Measurements from ENCODE around the gene LRP11.
"Not testable (repeated sequence)": the region's sequence is repeated elsewhere in the genome, so short reads cannot be mapped to it uniquely, and the experiment has no call there.

LRP11 gene

DNA sequence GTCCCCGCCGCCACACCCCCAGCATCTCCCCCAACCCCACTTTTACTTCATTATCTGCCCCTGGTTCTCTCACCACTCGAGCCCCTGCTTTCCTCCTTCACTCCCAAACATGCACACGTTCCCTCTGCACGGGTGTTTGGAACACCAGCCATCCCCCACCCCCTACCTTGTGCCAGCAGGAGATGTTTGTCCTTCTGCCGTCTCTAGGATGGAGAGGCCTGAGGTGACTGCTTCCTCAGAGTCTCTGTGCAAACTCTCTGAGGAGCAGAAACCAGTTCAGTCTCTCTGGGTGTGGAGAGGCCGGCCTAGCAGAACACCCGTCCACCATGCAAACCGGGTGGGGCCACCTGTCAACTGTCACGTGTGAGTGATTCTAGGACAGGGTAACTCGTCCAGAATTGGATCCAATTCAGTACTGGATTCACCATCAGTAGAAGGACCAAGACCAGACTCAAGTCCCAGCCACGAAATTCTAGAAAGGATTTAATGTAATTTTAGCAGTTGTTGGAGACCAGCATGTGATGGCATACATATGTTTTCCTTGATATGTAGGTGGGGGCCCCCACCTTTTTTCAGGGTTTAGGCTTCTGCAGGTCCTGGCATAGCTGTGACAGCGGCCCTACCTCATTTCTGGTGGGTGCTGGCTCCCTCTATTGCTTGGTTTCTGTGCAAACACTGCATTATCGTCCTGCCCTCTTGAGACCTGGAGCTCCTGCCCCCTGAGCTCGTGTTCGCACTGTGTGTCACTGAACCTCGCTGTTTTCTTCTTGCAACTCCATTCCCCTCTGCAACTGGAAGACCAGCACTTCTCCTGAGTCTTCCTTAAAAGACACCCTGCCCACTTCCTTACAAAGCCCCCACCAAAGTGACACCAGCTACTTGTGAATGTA, 33.9 kb upstream of the LRP11 start, which contains the start of gene RAET1E:
RAET1E (minus strand) TSS at position 259 of the 890 bp plus-strand sequence. CDS start 7,212 bp downstream, outside the sequence.
- no peak for DNase-seq

GRCh38 chr6:149897015-149897697, 33.0 kb upstream of the LRP11 start:
- no peak for DNase-seq

DNA sequence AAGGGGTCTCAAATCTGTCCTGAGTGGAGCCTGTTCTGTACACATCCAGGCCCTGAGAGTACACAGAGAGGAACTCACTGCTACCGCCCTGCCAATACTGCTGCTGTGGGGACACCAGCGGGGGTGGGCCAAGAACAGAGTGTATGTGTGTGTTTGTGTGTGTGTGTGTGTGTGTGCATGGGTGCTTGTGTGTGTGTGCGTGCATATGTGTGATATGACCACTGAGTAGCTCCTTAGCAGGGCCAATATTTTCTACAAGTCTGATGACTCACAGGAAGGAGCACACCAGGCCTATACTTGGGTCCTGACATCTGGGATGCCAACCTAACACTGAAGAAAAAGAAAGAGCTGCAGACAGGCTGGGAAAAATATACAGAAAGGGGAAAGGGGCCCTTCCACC, 32.3 kb upstream of the LRP11 start:
- no peak for DNase-seq

DNA sequence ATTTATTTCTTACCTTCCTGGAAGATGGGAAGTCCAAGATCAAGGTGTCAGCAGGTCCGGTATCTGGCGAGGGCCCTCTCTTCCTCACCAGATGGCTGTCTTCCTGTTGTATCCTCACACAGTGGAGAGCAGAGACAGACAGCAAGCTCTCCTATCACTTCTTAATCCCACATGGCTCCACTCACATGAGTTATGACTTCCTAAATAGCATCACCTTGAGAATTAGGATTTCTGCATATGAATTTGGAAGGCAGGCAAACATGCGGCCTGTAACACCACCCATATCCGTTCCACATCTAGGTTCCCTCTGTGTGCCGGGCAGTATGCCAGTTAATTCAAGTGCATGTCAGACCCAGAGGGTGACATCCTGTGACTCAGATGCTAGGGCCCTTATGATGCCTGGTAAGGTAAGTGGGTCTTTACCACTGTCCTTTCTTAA, 31.7 kb upstream of the LRP11 start:
- DNase-seq: peak; percentile 42

DNA sequence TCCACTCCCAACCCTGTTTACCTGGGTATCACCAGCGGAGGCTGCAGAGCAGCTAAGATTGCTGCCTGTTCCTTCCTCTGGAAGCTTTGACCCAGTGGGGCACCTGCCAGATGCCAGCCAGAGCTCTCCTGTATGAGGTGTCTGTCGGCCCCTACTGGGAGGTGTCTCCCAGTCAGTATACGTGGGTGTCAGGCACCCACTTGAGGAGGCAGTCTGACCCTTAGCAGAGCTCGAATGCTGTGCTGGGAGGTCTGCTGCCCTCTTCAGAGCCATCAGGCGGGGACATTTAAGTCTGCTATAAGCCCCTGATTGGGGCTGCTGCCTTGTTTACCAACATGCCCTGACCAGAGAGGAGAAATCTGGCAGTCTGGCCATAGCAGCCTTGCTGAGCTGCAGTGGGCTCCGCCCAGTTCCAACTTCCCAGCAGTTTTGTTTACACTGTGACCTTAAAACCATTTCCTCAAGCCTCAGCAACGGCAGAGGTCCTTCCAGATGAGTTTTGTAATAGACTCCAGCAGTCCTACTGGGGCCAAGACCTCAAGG, 31.0 kb upstream of the LRP11 start:
- no peak for DNase-seq

GRCh38 chr6:149891864-149892263, 27.7 kb upstream of the LRP11 start:
- DNase-seq: not testable (repeated sequence)

GRCh38 chr6:149891259-149891658, 27.1 kb upstream of the LRP11 start:
- no peak for DNase-seq

- no peak for DNase-seq
Observed at GRCh38 chr6:149890629-149891045, 26.5 kb upstream of the LRP11 start.

GRCh38 chr6:149889326-149889725, 25.2 kb upstream of the LRP11 start:
- no peak for DNase-seq

GRCh38 chr6:149888659-149889058, 24.5 kb upstream of the LRP11 start:
- no peak for DNase-seq

DNA sequence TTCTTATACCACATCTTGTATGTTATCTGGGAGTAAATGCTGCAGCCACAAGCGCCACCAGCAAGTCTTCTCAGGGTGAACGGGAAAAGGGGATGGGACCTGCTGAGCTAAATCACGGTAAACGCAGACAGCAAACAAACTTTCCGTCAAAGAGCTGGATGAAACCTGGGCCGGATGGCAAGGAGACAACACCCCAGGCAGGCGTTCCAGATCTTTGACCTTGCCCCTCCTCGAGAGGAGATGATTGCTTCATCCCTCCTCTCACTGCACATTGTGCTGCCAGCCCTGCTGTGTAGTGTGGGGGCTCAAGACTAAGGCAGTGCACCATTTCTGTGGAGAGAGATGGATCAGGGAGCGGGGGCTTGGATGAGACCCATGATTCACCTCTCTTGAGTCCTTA, 23.9 kb upstream of the LRP11 start:
- no peak for DNase-seq

- DNase-seq: no peak
Observed at GRCh38 chr6:149887343-149887742, 23.2 kb upstream of the LRP11 start.

DNA sequence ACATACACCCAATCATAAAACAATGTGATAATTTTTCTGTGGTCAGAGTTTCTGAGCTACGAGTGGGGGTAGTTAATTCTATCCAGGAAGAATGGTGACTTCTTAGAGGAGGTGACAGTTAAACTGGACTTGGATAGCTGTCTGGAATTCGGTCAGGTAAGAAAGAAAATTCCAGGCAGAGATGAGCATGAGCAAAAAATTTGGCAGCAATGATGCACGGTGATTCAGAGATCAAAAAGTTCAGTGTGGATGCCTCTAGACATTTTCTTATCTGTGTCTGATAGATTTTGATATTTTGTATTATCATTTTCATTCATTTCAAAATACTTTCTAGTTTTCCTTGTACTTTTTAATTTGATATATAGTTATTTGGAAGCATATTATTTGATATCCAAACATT, 21.7 kb upstream of the LRP11 start:
- no peak for DNase-seq

DNA sequence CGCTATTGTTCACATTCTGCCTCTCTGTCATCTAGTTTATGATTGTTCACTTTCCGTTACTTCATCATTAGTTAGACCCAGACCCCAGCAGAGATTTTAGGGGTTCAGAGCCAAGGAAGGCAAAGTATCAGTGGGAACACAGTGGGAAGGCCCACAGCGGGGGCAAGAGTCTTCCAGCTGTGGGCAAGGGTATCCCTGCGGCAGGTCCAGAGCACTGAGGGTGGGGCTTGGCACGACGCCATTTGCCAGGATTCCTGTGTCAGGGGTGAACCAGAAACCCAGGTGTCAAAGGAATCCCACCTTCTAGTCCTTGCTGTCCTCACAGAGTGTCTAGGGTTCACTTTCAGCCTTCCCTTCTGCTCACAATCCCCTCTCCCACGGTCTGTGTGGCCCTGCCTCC, 20.5 kb upstream of the LRP11 start:
- no peak for DNase-seq

DNA sequence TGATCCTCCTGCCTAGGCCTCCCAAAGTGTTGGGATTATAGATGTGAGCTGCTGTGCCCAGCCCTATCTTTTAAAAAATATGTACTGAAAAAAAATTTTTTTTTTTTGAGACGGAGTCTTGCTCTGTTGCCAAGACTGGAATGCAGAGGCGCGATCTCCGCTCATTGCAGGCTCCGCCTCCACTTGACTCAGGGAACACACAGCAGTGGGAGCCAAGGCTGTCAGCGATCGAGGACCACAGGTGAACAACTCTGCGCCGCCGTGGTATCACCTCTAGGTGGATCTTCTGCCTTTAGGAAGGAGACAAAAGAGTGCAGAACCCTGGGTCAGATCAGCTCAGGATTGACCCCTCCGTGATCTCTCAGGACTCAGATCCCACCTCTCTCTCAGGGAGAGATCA, 20.1 kb upstream of the LRP11 start:
- DNase-seq: no peak

DNA sequence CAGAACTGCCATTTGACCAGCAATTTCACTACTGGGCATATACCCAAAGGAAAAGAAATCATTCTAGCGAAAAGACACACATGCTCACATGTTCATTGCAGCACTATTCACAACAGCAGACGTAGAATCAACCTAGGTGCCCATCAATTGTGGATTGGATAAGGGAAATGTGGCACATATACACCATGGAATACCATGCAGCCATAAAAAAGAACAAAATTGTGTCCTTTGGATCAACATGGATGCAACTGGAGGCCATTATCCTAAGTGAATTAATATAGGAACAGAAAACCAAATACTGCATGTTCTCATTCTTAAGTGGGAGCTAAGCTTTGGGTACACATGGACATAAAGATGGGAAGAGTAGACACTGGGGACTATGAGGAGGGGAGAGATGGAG, 17.7 kb upstream of the LRP11 start:
- DNase-seq: no peak

DNA sequence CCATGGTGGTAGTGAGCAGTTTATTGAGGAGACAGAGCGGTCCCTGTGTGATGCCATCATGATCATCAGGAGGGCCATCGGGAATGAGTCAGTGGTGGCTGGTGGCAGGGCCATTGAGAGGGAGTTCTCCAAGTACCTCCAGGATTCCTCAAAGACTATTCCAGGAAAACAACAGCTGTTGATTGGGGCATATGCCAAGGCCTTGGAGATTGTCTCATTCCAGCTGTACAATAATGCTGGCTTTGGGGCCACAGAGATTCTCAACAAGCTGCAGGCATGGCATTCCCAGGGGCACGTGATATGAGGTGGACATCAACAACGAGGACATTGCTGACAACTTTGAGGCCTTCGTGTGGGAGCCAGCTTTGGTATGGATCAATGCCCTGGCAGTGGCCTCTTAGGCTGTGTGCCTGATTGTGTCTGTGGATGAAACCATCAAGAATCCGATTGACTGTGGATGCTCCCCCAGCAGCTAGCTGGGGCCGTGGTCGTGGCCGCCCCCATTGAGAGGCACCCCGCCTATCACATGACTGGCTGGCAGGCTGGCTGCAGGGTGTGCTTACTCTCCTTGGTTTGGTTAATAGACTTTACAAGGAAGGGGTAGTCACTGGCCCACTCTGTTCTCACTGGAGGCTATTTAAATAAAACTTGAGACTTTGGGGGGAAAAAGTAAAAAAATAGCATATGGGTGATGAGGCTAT, 17.1 kb upstream of the LRP11 start:
- no peak for DNase-seq

DNA sequence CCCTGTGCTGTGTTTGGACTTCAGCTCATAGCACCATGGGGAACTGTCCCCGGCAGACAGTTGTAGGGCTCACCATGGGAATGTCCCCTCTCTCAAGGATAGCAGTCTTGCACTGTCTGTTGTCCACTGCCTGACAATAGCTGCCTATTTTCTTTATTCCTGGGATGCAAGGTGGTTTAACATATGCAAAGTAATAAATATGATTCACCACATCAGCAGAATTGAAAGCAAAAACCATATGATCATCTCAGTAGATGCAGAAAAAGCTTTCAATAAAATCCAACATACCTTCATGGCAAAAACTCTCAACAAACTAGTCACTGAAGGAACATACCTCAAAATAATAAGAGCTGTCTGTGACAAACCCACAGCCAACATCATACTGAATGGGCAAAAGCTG, 13.5 kb upstream of the LRP11 start:
- DNase-seq: no peak

DNA sequence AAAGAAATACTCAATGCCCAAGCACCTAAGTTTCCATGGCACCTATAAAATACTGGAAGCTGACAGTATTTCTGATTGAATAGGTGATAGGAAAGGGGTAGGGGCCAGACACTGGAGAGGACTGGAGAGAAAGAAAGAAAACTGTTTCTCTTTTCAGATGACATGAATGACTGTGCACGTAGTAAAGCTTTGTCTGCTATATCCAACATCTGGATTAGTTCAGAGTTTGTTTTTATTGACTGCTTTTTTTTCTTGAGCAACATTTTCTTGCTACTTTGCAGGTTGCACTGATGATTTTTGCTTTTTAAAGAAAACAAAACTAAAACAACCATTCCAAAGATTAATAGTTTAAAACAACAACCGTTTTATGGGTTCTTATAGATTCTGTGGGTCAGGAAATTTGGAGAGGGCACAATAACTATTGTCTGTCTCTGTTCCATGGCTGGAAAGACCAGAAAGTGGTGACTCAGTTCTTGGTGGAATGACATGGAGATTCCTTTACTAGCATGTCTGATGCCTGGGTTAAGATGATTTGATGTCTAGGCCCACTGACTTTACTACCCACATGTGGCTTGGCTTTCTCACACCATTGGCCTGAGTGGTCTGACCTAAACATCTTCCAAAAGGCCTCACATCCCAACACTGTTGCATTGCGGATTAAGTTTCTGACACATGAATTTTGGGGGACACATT, 12.2 kb upstream of the LRP11 start:
- no peak for DNase-seq

GRCh38 chr6:149872233-149872632, 8.1 kb upstream of the LRP11 start:
- DNase-seq: no peak

DNA sequence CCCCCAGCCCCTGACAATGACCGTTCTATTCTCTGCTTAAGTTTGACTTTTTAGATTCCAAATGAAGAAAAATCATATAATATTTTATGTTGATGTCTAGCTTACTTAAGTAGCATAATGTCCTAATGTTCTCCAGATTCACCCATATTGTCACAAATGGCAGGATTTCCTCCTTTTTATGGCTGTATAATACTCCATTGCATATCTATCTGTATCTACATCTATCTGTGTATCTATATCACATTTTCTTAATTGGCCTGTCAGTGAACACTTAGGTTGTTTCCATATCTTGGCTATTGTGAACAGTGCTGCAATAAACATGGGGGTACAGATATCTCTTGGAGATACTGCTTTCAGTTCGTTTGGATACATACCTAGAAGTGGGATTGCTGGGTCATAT, 7.0 kb upstream of the LRP11 start:
- DNase-seq: no peak

- no peak for DNase-seq
Observed at GRCh38 chr6:149869275-149869892, 5.2 kb upstream of the LRP11 start.
